Adipocyte (in vitro differentiated cells): ENCODE results near the gene KLHDC7B.

Source experiments
- DNase-seq: peaks from one replicate; pipeline ENCODE4 v3.0.0-alpha.2; 2015; ENCODE audit warnings: low read depth
- H3K27me3 ChIP-seq: replicated peaks from 2 replicates; pipeline ENCODE4 v1.7.0; 2013; ENCODE audit warnings: mild to moderate bottlenecking, low read length, moderate library complexity; ENCODE audit not compliant: control insufficient read depth, insufficient read depth
- H3K36me3 ChIP-seq: 2 replicates; pipeline ENCODE4 v1.7.0; 2013; ENCODE audit warnings: low read length, mild to moderate bottlenecking, moderate library complexity; ENCODE audit not compliant: control insufficient read depth, insufficient read depth, severe bottlenecking
- H3K4me1 ChIP-seq: 2 replicates; pipeline ENCODE4 v1.7.0; 2013; ENCODE audit warnings: mild to moderate bottlenecking, low read length, moderate library complexity; ENCODE audit not compliant: control insufficient read depth, insufficient read depth
- H3K4me3 ChIP-seq: 2 replicates; pipeline ENCODE4 v1.7.0; 2013; ENCODE audit warnings: mild to moderate bottlenecking, low read length, moderate library complexity
- H3K9ac ChIP-seq: 2 replicates; pipeline ENCODE4 v1.7.0; 2013; ENCODE audit warnings: mild to moderate bottlenecking, low read length, moderate library complexity
- H3K9me3 ChIP-seq: 2 replicates; pipeline ENCODE4 v1.7.0; 2013; ENCODE audit warnings: mild to moderate bottlenecking, low read length, moderate library complexity; ENCODE audit not compliant: control insufficient read depth

KLHDC7B gene

GRCh38 chr22:50561401-50562358, 16.0 kb downstream of the KLHDC7B start:
- H3K9ac ChIP-seq, result no peak overlapping the region
- H3K36me3 ChIP-seq, result no peaks in the 10 kb centered on the region
- no peak overlapping the region for H3K4me3 ChIP-seq
- no peak for DNase-seq
- peaks cover 5% of the 10 kb centered on the region for H3K27me3 ChIP-seq
- peaks cover 21% of the 10 kb centered on the region for H3K4me1 ChIP-seq
- no peaks in the 10 kb centered on the region for H3K9me3 ChIP-seq

DNA sequence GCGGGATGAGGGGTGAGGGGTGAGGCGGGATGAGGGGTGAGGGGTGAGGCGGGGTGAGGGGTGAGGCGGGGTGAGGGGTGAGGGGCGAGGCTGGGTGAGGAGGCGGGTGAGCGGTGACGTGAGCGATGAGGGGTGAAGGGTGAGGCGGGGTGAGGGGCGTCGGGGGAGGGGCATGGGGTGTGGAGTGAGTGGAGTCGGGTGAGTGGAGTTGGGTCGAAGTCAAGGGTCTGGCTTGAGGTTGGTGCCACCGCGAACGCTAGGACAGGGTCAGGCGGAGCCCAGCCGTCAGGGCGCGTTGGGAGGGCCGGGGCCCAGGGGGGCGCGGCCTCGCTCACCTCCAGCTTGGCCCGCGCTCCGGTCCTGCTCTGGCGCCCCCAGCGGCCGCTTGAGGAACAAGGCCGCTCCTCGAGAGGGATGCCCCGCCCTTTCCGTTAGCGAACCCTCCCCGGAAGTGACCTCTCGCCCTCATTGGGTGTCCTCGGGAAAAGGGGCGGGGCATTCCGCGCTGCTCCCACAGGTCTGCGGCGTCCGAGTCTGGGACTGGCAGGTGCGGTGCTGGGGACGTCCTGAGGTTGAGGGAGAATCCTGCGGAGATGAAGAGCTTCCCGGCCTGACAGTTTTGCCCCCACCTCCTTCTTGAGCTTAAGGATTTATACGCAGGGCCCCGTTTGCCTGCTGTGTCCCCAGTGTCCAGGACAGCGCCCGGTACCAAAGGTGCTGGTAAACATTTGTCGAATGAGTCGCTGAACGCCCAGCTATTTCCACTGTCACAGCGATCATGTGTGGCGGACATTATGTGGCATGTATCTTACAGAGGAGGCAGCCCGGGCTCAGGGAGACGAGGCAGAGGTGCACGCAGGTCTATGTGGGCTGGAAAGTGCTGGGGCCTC, 17.1 kb downstream of the KLHDC7B start, which contains the start of gene SYCE3:
Gene SYCE3, minus strand, starts transcription at position 397 of the 890 bp plus-strand sequence. CDS start 6,514 bp downstream, outside the sequence.
- peaks cover 5% of the 10 kb centered on the region for H3K27me3 ChIP-seq
- no peaks in the 10 kb centered on the region for H3K36me3 ChIP-seq
- peak within 1 kb of the TSS; percentile 86 for H3K9ac ChIP-seq
- no peaks in the 10 kb centered on the region for H3K9me3 ChIP-seq
- peaks cover 21% of the 10 kb centered on the region for H3K4me1 ChIP-seq
- H3K4me3 ChIP-seq, result peak within 1 kb of the TSS; percentile 85
- peak; percentile 99 for DNase-seq

DNA sequence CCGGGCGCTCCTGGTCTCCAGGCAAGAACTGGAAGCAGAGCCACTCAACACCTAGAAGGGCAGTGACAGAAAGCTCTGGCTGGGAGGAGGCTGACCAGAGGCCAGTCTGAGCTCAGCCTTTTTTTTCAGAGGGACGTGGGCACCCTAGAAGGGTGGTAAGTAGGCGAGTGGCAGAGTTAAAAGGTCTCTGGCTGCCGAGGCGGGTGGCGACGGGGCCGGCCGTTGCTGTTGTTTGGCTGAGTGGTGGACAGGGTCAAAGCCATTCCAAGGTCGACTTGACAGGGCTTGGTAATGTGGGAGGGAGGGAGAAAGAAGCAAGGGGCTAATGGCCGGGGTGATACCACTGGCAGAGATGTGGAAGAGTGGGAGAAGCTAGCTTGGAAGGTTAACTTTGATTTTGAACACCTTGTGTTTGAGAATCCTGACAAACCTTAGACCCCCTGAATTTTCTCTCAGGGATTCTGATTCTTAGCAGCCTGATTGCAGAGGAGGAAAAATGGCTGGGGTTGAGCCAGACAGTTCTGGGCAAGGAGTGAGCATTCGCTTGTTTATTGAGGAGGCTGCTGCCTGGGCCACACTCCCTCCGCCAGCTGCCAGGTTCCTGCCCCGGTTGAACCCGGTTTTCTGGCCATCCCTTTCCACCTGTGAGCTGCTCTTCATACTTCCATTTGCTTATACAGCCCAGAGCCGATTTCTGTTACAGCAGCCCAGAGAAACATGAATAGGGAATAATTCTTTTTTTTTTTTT, 17.9 kb downstream of the KLHDC7B start:
- H3K36me3 ChIP-seq, result no peaks in the 10 kb centered on the region
- no peak for DNase-seq
- H3K4me3 ChIP-seq, result peak overlapping the region; percentile 85
- H3K4me1 ChIP-seq, result peaks cover 21% of the 10 kb centered on the region
- H3K9me3 ChIP-seq, result no peaks in the 10 kb centered on the region
- peaks cover 5% of the 10 kb centered on the region for H3K27me3 ChIP-seq
- H3K9ac ChIP-seq, result peak overlapping the region; percentile 86

DNA sequence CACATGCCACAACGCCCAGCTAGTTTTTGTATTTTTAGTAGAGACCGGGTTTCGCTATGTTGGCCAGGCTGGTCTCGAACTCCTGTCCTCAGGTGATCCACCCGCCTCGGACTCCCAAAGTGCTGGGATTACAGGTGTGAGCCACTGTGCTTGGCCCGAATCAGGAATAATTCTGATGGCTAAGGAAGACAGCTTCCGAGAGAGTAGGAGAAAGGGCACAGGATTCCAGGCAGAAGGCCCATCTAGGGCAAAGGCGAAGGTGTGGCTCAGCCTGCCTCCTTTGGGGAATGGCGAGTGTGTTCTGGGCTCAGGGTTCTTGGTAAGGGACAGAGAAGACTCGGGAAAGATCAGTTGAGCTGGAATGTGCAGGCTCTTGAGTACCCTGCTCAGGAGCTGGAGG, 18.6 kb downstream of the KLHDC7B start:
- no peak for DNase-seq
- H3K36me3 ChIP-seq, result peaks cover under 1% of the 10 kb centered on the region
- H3K9me3 ChIP-seq, result no peaks in the 10 kb centered on the region
- peaks cover 5% of the 10 kb centered on the region for H3K27me3 ChIP-seq
- H3K9ac ChIP-seq, result peak overlapping the region; percentile 86
- H3K4me1 ChIP-seq, result peaks cover 21% of the 10 kb centered on the region
- peak overlapping the region; percentile 85 for H3K4me3 ChIP-seq

DNA sequence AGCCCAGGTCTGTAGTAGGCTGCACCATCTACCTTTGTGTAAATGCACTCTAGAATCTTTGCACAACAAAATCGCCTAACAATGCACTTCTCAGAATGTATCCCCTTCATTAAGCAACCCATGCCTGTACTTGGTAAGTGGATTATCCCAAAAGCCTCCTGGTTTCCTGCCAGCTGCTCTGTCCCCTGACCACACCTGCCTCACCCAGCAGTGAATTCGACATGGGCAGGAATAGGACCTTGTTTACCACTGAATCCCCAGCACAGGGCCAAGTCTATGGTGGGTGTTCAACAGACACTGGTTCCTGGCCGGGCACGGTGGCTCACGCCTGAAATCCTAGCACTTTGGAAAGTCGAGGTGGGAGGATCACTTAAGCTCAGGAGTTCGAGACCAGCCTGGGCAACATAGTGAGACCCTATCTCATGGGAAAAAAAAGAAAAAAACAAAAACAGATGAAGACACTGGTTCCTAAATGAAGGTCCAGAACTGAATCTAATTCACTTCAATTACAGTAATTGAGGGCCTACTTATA, 22.1 kb downstream of the KLHDC7B start:
- Histone ChIP-seq H3K9me3 (no peaks in the 10 kb centered on the region), H3K4me3 (no peak overlapping the region), H3K36me3 (peaks cover 16% of the 10 kb centered on the region)

DNA sequence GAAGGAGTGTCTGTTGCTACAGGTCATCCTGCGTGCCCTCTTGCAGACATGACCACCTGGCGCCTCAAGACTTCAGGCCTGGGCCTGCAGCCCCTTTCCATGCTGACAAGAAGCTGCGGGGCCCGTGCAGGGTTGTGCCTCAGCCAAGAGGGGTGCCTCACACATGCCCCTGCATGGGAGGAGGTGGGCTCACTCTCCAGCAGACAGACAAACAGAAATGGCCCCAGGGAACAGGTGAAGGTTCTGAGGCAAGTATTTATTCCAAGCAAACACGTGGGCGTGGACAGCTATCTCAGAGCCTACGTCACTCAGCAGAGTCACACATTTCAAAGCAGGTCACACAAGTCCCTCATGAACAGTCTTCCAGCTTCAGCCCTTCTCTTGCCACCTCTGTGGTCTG, 22.9 kb downstream of the KLHDC7B start:
- Histone ChIP-seq H3K4me1 (peaks cover 15% of the 10 kb centered on the region), H3K36me3 (peaks cover 16% of the 10 kb centered on the region), H3K9me3 (no peaks in the 10 kb centered on the region), H3K27me3 (no peaks in the 10 kb centered on the region), H3K9ac (no peak overlapping the region), H3K4me3 (no peak overlapping the region)
- DNase-seq, result no peak

More for the DNA sequence above, 22.1 kb downstream of the KLHDC7B start:
- no peak overlapping the region for H3K9ac ChIP-seq
- H3K27me3 ChIP-seq, result no peaks in the 10 kb centered on the region
- DNase-seq, result no peak
- peaks cover 21% of the 10 kb centered on the region for H3K4me1 ChIP-seq

DNA sequence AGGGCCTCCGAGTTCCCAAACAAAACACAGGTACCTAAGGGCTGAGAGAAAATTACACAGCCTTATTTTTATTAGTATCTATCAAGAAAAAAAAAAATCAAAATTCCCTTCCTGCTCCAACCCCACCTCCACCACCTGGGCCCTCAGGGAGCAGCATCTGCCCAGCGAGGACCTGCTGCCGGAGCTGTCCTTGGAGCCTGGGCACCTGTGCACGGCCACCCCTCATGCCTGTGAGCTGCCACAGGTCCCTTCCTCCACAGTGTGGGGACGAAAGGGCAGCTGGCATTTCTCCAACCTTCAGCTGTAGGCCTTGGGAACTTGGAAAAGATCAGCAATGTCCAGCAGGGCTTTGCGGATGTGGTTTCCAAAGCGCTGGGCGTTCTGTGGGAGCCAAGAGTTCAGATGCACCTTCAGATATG, 23.4 kb downstream of the KLHDC7B start:
- no peak for DNase-seq
- no peaks in the 10 kb centered on the region for H3K27me3 ChIP-seq

DNA sequence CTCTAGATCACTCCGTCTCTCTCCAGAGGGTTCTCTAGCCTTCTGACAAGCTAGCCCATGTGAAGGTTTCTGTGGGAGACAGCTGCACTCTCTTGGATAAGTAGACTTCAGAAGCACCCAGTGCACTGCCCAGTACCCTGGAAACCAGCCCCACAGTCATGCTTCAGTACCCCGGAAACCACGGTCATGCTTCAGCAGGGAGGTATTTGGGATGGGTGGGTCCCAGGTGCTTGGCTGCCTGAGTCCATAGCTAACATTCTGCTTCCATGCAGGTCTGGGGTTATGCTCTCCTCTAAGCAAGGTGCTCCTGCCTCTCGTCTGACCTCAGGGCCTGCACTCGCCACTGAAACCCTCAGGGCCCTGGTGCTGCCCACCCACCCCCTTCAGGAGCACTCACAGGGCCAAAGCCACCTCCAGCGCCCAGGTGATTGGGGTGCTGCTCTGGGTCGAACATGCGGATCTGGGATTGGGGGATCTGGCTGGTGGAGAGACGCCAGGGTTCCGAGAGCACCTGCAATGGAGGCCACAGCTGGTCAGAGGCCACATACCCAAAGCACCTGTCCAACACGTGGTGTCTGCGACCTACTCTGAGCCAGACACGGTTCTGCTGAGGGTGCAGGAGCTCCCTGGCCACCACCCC, 24.3 kb downstream of the KLHDC7B start:
- Histone ChIP-seq H3K9ac (no peak overlapping the region), H3K9me3 (no peaks in the 10 kb centered on the region), H3K4me1 (peaks cover 5% of the 10 kb centered on the region), H3K36me3 (peaks cover 16% of the 10 kb centered on the region), H3K27me3 (no peaks in the 10 kb centered on the region), H3K4me3 (no peak overlapping the region)
- DNase-seq, result no peak

More for the DNA sequence above, 23.4 kb downstream of the KLHDC7B start:
- H3K9me3 ChIP-seq, result no peaks in the 10 kb centered on the region
- H3K36me3 ChIP-seq, result peaks cover 16% of the 10 kb centered on the region
- H3K4me3 ChIP-seq, result no peak overlapping the region
- peaks cover 12% of the 10 kb centered on the region for H3K4me1 ChIP-seq
- H3K9ac ChIP-seq, result no peak overlapping the region

DNA sequence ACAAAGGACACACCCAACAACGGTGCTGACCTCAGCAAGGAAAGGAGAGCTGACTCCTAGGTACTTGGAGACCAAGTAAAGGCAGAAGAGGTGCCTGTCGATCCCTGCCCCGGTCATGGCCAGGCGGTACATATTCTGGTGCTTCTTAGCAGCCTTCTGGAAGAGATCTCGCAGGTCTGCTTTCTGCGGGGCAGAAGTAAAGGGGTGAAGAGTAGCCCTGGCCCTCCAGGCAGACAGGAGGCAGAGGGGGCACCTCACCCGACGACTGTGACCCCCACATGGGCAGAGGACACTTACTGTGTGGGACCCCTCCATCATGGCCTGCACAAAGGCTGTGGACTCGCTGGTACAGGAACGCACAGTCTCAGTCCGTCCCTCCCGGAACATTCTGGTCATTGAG, 25.2 kb downstream of the KLHDC7B start:
- Histone ChIP-seq H3K9me3 (no peaks in the 10 kb centered on the region), H3K4me1 (no peaks in the 10 kb centered on the region), H3K9ac (no peak overlapping the region), H3K36me3 (peaks cover 16% of the 10 kb centered on the region), H3K27me3 (no peaks in the 10 kb centered on the region), H3K4me3 (no peak overlapping the region)
- no peak for DNase-seq
